GM12874 (cell line): ENCODE results near the gene STK32B.

ENCODE experiments used
- TF ChIP-seq, protein P1 (sequence below): IDR thresholded peaks from 2 replicates; pipeline ENCODE4 v1.5.1; 2011; ENCODE audit warnings: low read depth, mild to moderate bottlenecking, control low read depth, low read length, moderate library complexity; ENCODE audit not compliant: insufficient read depth

The STK32B gene

DNA sequence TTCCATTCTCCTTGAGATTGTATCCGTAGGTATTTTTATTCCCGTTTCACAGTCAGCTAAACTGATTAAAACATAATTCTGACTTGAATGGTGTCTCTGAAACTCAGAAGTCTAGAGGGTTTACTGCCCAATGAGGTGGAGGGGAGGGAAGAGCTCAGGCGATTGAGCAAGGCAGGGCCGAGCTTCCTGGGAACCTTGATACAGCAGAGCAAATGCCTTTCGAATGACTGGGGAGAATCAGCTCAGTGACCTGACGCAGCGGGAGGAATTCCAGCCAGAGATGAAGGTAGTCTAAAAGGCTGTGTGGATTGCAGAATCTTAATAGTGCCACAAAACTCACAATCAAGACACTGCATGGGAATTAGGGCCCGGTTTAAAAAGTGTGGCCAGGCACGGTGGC lies 423.5 kb downstream of the STK32B start:
- TF ChIP-seq, protein P1, sequence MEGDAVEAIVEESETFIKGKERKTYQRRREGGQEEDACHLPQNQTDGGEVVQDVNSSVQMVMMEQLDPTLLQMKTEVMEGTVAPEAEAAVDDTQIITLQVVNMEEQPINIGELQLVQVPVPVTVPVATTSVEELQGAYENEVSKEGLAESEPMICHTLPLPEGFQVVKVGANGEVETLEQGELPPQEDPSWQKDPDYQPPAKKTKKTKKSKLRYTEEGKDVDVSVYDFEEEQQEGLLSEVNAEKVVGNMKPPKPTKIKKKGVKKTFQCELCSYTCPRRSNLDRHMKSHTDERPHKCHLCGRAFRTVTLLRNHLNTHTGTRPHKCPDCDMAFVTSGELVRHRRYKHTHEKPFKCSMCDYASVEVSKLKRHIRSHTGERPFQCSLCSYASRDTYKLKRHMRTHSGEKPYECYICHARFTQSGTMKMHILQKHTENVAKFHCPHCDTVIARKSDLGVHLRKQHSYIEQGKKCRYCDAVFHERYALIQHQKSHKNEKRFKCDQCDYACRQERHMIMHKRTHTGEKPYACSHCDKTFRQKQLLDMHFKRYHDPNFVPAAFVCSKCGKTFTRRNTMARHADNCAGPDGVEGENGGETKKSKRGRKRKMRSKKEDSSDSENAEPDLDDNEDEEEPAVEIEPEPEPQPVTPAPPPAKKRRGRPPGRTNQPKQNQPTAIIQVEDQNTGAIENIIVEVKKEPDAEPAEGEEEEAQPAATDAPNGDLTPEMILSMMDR: no peak

DNA sequence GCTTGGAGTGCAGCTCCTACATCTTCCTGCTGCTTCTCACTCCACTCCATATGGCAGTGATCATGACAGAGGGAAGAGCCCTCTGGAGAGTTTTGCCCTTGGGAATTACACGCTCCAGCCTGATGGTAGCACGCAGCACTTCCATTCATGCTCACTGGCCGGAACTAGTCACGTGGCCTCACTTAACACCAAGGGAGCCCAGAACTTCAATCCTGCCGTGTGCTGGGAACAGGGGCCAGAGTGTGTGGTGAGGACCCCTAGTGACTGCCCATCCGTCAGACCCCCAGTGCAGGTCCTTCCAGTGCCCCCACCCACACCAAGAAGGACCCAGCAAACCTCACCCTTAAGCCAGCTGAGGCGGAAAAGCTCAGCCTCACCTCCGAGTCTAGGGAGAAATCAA lies 426.3 kb downstream of the STK32B start:
- TF ChIP-seq, protein P1: no peak

DNA sequence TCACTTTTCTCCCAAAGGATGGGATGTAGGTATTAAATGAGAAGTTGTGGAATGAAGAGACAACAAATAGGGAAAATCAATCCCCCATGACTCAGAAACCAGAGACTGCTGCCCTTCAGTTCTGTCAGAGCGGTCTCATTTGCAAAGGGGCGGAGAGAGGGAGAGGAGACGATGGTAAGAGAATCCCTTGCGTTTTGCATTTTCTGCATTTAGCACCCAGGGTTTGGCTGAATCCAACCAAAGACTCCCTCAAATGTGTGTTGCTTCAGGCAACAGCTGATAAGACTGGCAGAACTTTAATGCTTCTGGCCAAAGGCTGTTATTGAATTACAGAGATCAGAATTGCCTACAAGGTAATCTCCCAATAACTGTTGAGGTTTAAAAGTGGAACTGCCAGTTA lies 426.9 kb downstream of the STK32B start:
- TF ChIP-seq, protein P1: no peak

DNA sequence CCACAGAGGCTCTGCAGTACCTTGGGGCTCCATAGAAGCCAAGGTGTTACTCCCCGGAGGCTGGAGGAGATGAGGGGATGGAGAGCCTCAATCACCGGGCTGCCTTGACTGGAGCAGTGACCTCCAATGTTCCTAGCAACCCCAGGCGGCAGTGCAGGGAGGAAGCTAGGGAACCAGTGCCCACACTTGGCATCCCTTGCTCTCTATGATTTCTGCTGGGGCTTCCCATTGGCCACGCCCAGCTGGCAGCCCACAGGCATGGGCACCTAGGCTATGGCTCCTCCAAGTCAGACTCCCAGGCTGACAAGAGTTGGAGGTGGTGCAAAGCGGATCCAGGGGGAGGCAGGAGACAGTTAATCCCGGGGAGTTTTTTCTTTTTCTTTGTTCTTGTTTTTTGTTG lies 427.4 kb downstream of the STK32B start:
- TF ChIP-seq, protein P1: no peak

DNA sequence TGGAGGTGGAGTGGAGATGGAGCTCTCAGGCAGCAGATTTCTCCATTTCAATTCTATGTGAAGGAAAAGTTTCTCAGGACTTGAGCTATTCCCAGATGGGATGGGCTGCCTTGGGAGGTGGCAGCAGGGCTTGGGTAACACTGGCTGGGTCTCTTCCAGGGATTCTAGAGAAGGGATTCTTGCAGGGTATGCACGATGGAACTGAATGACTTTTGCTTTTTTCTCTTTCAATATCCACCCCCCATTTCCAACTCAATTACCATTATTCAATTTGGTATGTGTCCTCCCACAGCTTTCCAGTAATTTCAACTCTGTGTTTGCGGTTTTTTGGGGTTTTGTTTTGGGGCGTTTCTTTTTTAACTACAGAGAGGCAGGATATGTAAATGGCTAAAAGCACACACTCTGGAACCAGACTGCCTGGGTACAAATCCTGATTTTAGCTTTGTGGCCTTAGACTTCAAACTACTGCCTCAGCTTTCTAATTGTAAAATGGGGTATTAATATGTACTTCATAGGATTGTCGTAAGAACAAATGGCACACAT lies 428.3 kb downstream of the STK32B start:
- TF ChIP-seq, protein P1: no peak

DNA sequence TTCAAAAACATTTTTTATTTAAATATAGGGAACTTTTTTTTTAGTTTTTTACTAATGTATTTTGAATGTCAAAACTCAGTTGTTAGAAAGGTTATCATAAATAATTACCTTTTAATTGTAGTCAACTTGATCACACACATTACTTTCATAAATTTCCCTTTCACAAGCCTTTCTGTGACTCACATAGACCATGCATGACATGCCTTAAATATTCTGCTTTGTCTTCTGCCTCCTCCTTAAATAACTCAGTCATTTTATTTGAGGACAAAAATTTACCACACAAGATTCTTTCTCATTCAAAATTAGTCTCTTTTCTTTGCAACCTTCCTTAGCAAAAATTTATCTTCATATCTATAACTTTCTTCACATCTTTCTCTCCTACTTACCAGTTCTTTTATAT lies 437.1 kb downstream of the STK32B start:
- TF ChIP-seq, protein P1: no peak

DNA sequence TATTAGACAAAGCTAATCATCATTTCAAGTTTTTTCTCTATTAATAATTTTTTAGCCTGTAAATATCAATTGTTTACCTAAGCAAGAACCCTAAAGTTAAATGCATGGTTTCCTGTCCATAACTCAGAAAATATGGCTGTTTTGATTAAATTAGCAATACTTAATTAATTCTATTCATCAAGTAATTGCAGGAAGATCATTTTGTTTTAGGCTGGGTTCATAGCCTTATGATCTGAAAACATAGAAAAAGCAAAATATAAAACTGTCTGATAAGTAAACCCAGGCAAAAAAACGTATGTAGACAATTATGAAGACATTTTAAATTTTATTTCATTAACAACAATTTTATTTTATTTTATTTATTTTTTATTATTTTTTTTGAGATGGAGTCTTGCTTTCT lies 438.0 kb downstream of the STK32B start:
- TF ChIP-seq, protein P1: no peak
